ENCODE results near the gene STRADA. TPM values are rescaled to one million over a fixed set of nuclear protein-coding genes. Genes with fewer than 3 reads are reported as not detected.

The STRADA gene
- total and polyA plus RNA-seq, 2 experiments from 2014 or later: 18.0 to 28.8 TPM

- TF ChIP-seq, protein P1, sequence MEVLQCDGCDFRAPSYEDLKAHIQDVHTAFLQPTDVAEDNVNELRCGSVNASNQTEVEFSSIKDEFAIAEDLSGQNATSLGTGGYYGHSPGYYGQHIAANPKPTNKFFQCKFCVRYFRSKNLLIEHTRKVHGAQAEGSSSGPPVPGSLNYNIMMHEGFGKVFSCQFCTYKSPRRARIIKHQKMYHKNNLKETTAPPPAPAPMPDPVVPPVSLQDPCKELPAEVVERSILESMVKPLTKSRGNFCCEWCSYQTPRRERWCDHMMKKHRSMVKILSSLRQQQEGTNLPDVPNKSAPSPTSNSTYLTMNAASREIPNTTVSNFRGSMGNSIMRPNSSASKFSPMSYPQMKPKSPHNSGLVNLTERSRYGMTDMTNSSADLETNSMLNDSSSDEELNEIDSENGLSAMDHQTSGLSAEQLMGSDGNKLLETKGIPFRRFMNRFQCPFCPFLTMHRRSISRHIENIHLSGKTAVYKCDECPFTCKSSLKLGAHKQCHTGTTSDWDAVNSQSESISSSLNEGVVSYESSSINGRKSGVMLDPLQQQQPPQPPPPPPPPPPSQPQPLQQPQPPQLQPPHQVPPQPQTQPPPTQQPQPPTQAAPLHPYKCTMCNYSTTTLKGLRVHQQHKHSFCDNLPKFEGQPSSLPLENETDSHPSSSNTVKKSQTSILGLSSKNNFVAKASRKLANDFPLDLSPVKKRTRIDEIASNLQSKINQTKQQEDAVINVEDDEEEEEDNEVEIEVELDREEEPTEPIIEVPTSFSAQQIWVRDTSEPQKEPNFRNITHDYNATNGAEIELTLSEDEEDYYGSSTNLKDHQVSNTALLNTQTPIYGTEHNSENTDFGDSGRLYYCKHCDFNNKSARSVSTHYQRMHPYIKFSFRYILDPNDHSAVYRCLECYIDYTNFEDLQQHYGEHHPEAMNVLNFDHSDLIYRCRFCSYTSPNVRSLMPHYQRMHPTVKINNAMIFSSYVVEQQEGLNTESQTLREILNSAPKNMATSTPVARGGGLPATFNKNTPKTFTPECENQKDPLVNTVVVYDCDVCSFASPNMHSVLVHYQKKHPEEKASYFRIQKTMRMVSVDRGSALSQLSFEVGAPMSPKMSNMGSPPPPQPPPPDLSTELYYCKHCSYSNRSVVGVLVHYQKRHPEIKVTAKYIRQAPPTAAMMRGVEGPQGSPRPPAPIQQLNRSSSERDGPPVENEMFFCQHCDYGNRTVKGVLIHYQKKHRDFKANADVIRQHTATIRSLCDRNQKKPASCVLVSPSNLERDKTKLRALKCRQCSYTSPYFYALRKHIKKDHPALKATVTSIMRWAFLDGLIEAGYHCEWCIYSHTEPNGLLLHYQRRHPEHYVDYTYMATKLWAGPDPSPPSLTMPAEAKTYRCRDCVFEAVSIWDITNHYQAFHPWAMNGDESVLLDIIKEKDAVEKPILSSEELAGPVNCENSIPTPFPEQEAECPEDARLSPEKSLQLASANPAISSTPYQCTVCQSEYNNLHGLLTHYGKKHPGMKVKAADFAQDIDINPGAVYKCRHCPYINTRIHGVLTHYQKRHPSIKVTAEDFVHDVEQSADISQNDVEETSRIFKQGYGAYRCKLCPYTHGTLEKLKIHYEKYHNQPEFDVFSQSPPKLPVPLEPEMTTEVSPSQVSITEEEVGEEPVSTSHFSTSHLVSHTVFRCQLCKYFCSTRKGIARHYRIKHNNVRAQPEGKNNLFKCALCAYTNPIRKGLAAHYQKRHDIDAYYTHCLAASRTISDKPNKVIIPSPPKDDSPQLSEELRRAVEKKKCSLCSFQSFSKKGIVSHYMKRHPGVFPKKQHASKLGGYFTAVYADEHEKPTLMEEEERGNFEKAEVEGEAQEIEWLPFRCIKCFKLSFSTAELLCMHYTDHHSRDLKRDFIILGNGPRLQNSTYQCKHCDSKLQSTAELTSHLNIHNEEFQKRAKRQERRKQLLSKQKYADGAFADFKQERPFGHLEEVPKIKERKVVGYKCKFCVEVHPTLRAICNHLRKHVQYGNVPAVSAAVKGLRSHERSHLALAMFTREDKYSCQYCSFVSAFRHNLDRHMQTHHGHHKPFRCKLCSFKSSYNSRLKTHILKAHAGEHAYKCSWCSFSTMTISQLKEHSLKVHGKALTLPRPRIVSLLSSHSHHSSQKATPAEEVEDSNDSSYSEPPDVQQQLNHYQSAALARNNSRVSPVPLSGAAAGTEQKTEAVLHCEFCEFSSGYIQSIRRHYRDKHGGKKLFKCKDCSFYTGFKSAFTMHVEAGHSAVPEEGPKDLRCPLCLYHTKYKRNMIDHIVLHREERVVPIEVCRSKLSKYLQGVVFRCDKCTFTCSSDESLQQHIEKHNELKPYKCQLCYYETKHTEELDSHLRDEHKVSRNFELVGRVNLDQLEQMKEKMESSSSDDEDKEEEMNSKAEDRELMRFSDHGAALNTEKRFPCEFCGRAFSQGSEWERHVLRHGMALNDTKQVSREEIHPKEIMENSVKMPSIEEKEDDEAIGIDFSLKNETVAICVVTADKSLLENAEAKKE (CRISPR knock-in tag; IDR thresholded peaks at IDR 0.05): no peak
- TF ChIP-seq POLR2AphosphoS5 (IDR thresholded peaks at IDR 0.05; ENCODE audit: low read depth): no peak
Observed at GRCh38 chr17:63753215-63753614, 11.6 kb upstream of the STRADA start (continued).

GRCh38 chr17:63752707-63753106 is 11.1 kb upstream of the STRADA start:
- Mint-ChIP-seq H3K4me1 (no peaks in the 10 kb centered on the region), H3K27me3 (ENCODE audit: insufficient read depth, low read depth, poor library complexity) (no peaks in the 10 kb centered on the region), H3K9me3 (no peaks in the 10 kb centered on the region), H3K27ac (no peak overlapping the region), H3K36me3 (ENCODE audit: low read depth) (peaks cover 75% of the 10 kb centered on the region), H3K4me3 (no peak overlapping the region)
- ATAC-seq: no peak
- Histone ChIP-seq H3K27me3 (ENCODE audit: insufficient read depth) (no peaks in the 10 kb centered on the region), H3K4me2 (no peak overlapping the region), H3F3A (replicated peaks; ENCODE audit: low read depth) (peaks cover 9% of the 10 kb centered on the region; the same call in 1 of the 2 replicates), H2AFZ (no peak overlapping the region), H4K20me1 (replicated peaks; ENCODE audit: insufficient read depth) (peaks cover 3% of the 10 kb centered on the region; the same call in 1 of the 2 replicates), H3K4me1 (ENCODE audit: insufficient read depth) (no peaks in the 10 kb centered on the region), H3K79me2 (replicated peaks; ENCODE audit: insufficient read depth) (no peaks in the 10 kb centered on the region), H3K36me3 (ENCODE audit: insufficient read depth) (peaks cover 61% of the 10 kb centered on the region), H3K27ac (ENCODE audit: low read depth) (no peak overlapping the region), H3K4me3 (no peak overlapping the region), H3K9me2 (ENCODE audit: insufficient read depth) (no peaks in the 10 kb centered on the region)
- no peak for DNase-seq (ENCODE audit: low spot score)
- no peak for TF ChIP-seq JUNB (IDR thresholded peaks at IDR 0.05; ENCODE audit: unreplicated experiment)
- TF ChIP-seq, protein P2, sequence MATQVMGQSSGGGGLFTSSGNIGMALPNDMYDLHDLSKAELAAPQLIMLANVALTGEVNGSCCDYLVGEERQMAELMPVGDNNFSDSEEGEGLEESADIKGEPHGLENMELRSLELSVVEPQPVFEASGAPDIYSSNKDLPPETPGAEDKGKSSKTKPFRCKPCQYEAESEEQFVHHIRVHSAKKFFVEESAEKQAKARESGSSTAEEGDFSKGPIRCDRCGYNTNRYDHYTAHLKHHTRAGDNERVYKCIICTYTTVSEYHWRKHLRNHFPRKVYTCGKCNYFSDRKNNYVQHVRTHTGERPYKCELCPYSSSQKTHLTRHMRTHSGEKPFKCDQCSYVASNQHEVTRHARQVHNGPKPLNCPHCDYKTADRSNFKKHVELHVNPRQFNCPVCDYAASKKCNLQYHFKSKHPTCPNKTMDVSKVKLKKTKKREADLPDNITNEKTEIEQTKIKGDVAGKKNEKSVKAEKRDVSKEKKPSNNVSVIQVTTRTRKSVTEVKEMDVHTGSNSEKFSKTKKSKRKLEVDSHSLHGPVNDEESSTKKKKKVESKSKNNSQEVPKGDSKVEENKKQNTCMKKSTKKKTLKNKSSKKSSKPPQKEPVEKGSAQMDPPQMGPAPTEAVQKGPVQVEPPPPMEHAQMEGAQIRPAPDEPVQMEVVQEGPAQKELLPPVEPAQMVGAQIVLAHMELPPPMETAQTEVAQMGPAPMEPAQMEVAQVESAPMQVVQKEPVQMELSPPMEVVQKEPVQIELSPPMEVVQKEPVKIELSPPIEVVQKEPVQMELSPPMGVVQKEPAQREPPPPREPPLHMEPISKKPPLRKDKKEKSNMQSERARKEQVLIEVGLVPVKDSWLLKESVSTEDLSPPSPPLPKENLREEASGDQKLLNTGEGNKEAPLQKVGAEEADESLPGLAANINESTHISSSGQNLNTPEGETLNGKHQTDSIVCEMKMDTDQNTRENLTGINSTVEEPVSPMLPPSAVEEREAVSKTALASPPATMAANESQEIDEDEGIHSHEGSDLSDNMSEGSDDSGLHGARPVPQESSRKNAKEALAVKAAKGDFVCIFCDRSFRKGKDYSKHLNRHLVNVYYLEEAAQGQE (IDR thresholded peaks at IDR 0.05; ENCODE audit: unreplicated experiment): no peak
- TF ChIP-seq ZNF114 (CRISPR knock-in tag; IDR thresholded peaks at IDR 0.05): no peak
- TF ChIP-seq STAT1 (IDR thresholded peaks at IDR 0.05; ENCODE audit: unreplicated experiment): no peak
- no peak for TF ChIP-seq POLR2AphosphoS5 (IDR thresholded peaks at IDR 0.05; ENCODE audit: low read depth)
- TF ChIP-seq EZH2 (IDR thresholded peaks at IDR 0.05; ENCODE audit: low read depth, unreplicated experiment): no peak
- no peak for TF ChIP-seq NANOG (IDR thresholded peaks at IDR 0.05; ENCODE audit: borderline replicate concordance)
